ENCODE measurements around the gene TBC1D17. TPM values are rescaled to one million over a fixed set of nuclear protein-coding genes. Genes with fewer than 3 reads are reported as not detected.

TBC1D17 gene
- total RNA-seq, 1 donor from 2014 or later, result 33.9 TPM

- no peaks in the 10 kb centered on the region for H3K27me3 Mint-ChIP-seq
- peaks cover 30% of the 10 kb centered on the region for H3K36me3 Mint-ChIP-seq
- no peaks in the 10 kb centered on the region for H3K9me3 Mint-ChIP-seq
- H3K27ac Mint-ChIP-seq, result no peak overlapping the region
- no peak for DNase-seq (ENCODE audit: extremely low spot score, unreplicated experiment)
- H3K4me1 Mint-ChIP-seq (ENCODE audit: unreplicated experiment), result peaks cover 4% of the 10 kb centered on the region
- no peak overlapping the region for H3K4me3 Mint-ChIP-seq
- no peak for TF ChIP-seq CTCF (conservative IDR thresholded peaks at IDR 0.05)
These were observed 40.1 kb upstream of the TBC1D17 start for GRCh38 chr19:49837425-49837824.

GRCh38 chr19:49838885-49839588 is 38.5 kb upstream of the TBC1D17 start:
- H3K4me3 Mint-ChIP-seq, result no peak overlapping the region
- no peak for DNase-seq (ENCODE audit: extremely low spot score, unreplicated experiment)
- no peak for TF ChIP-seq CTCF (conservative IDR thresholded peaks at IDR 0.05)
- no peaks in the 10 kb centered on the region for H3K9me3 Mint-ChIP-seq
- peaks cover 4% of the 10 kb centered on the region for H3K4me1 Mint-ChIP-seq (ENCODE audit: unreplicated experiment)
- H3K27me3 Mint-ChIP-seq, result no peaks in the 10 kb centered on the region
- peaks cover 30% of the 10 kb centered on the region for H3K36me3 Mint-ChIP-seq
- no peak overlapping the region for H3K27ac Mint-ChIP-seq

GRCh38 chr19:49839713-49840112 is 37.8 kb upstream of the TBC1D17 start:
- DNase-seq (ENCODE audit: extremely low spot score, unreplicated experiment), result no peak
- Mint-ChIP-seq H3K36me3 (peaks cover 30% of the 10 kb centered on the region), H3K27me3 (no peaks in the 10 kb centered on the region), H3K27ac (no peak overlapping the region), H3K4me1 (ENCODE audit: unreplicated experiment) (peaks cover 4% of the 10 kb centered on the region), H3K4me3 (no peak overlapping the region), H3K9me3 (no peaks in the 10 kb centered on the region)
- TF ChIP-seq CTCF (conservative IDR thresholded peaks at IDR 0.05), result no peak

GRCh38 chr19:49840321-49840720 is 37.2 kb upstream of the TBC1D17 start:
- Mint-ChIP-seq H3K36me3 (peaks cover 30% of the 10 kb centered on the region), H3K4me3 (no peak overlapping the region), H3K27me3 (no peaks in the 10 kb centered on the region), H3K27ac (no peak overlapping the region), H3K4me1 (ENCODE audit: unreplicated experiment) (peaks cover 4% of the 10 kb centered on the region), H3K9me3 (no peaks in the 10 kb centered on the region)
- TF ChIP-seq CTCF (conservative IDR thresholded peaks at IDR 0.05), result no peak
- DNase-seq (ENCODE audit: extremely low spot score, unreplicated experiment), result no peak

- peaks cover 4% of the 10 kb centered on the region for H3K4me1 Mint-ChIP-seq (ENCODE audit: unreplicated experiment)
- no peaks in the 10 kb centered on the region for H3K9me3 Mint-ChIP-seq
- no peak for DNase-seq (ENCODE audit: extremely low spot score, unreplicated experiment)
- H3K36me3 Mint-ChIP-seq, result peaks cover 30% of the 10 kb centered on the region
- no peak for TF ChIP-seq CTCF (conservative IDR thresholded peaks at IDR 0.05)
- no peak overlapping the region for H3K4me3 Mint-ChIP-seq
- no peak overlapping the region for H3K27ac Mint-ChIP-seq
- no peaks in the 10 kb centered on the region for H3K27me3 Mint-ChIP-seq
These were observed 36.7 kb upstream of the TBC1D17 start for GRCh38 chr19:49840736-49841249.

Measured in type B pancreatic cell (in vitro differentiated cells).